Hepatocyte (in vitro differentiated cells): Measurements from ENCODE around the gene CDADC1.

Source experiments
- EZH2phosphoT487 ChIP-seq: fragments of 200-600 bp; sonication (generic); IDR thresholded peaks from one replicate; pipeline ENCODE4 v1.6.1; 2018; ENCODE audit warnings: antibody characterized with exemption, mild to moderate bottlenecking, low read depth, moderate library complexity; ENCODE audit not compliant: unreplicated experiment, severe bottlenecking
- TF ChIP-seq, protein P1 (sequence below): fragments of 200-600 bp; sonication (generic); IDR thresholded peaks from 2 replicates; pipeline ENCODE4 v1.5.1; 2016; ENCODE audit warnings: antibody characterized with exemption, mild to moderate bottlenecking; ENCODE audit not compliant: poor library complexity

- TF ChIP-seq, protein P1, sequence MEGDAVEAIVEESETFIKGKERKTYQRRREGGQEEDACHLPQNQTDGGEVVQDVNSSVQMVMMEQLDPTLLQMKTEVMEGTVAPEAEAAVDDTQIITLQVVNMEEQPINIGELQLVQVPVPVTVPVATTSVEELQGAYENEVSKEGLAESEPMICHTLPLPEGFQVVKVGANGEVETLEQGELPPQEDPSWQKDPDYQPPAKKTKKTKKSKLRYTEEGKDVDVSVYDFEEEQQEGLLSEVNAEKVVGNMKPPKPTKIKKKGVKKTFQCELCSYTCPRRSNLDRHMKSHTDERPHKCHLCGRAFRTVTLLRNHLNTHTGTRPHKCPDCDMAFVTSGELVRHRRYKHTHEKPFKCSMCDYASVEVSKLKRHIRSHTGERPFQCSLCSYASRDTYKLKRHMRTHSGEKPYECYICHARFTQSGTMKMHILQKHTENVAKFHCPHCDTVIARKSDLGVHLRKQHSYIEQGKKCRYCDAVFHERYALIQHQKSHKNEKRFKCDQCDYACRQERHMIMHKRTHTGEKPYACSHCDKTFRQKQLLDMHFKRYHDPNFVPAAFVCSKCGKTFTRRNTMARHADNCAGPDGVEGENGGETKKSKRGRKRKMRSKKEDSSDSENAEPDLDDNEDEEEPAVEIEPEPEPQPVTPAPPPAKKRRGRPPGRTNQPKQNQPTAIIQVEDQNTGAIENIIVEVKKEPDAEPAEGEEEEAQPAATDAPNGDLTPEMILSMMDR: no peak
- no peak for TF ChIP-seq EZH2phosphoT487
These were observed 60.6 kb downstream of the CDADC1 start for GRCh38 chr13:49308097-49308875.
